NT2/D1 (cell line): ENCODE measurements around the gene ELOVL1.

Source experiments
- DNase-seq: peaks from one replicate; pipeline ENCODE4 v3.0.0-alpha.2; 2011; ENCODE audit warnings: low read depth, low spot score
- H3K27me3 ChIP-seq: 2 replicates; pipeline ENCODE4 v1.6.0; 2011; ENCODE audit warnings: mild to moderate bottlenecking; ENCODE audit not compliant: insufficient read length, insufficient read depth
- H3K36me3 ChIP-seq: 2 replicates; pipeline ENCODE4 v1.6.1; 2011; ENCODE audit warnings: mild to moderate bottlenecking, low read length, mixed read lengths; ENCODE audit not compliant: insufficient read depth, insufficient read length
- H3K4me1 ChIP-seq: 2 replicates; pipeline ENCODE4 v1.5.1; 2011; ENCODE audit not compliant: insufficient read depth, insufficient read length
- H3K4me3 ChIP-seq: 2 replicates; pipeline ENCODE4 v1.5.1; 2011; ENCODE audit warnings: low read depth; ENCODE audit not compliant: insufficient read length
- H3K9ac ChIP-seq: 2 replicates; pipeline ENCODE4 v1.6.0; 2011; ENCODE audit warnings: low read depth; ENCODE audit not compliant: insufficient read length
- H3K9me3 ChIP-seq: 2 replicates; pipeline ENCODE4 v1.5.1; 2011; ENCODE audit warnings: mild to moderate bottlenecking, low read length; ENCODE audit not compliant: insufficient read depth
- SUZ12 ChIP-seq: IDR thresholded peaks from 2 replicates; pipeline ENCODE4 v1.6.1; 2011; ENCODE audit not compliant: insufficient read length, insufficient read depth; ENCODE audit errors: extremely low read depth
- YY1 ChIP-seq: IDR thresholded peaks from 2 replicates; pipeline ENCODE4 v1.6.1; 2011; ENCODE audit not compliant: insufficient read length, insufficient read depth
- ZNF274 ChIP-seq: IDR thresholded peaks from 2 replicates; pipeline ENCODE4 v1.6.1; 2011; ENCODE audit warnings: mild to moderate bottlenecking, low read depth, low read length

Gene ELOVL1

GRCh38 chr1:43315481-43315880 lies 52.3 kb downstream of the ELOVL1 start:
- TF ChIP-seq SUZ12 = no peak
- TF ChIP-seq ZNF274 = no peak
- TF ChIP-seq YY1 = no peak
- no peak for DNase-seq
- Histone ChIP-seq H3K4me3 (no peak overlapping the region), H3K4me1 (peaks cover 8% of the 10 kb centered on the region), H3K9me3 (no peaks in the 10 kb centered on the region), H3K27me3 (no peaks in the 10 kb centered on the region), H3K36me3 (no peaks in the 10 kb centered on the region), H3K9ac (no peak overlapping the region)

DNA sequence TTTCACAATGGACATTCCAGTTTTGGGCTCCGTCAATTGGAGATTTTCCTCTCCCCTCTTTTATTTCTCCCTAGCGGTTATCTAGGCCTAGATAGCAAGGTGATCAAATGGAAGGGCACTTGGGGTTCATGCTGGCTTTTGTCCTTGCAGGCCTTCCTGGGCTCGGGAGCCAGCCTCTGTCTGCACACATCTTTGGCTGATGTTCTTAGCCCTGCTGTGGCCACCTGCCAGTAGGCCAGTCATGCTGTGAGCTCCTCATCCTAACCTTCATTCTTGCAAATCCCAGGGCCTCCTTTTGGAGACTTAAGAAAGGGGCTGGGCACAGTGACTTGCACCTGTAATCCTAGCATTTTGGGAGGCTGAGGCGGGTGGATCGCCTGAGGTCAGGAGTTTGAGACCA lies 53.6 kb downstream of the ELOVL1 start:
- Histone ChIP-seq H3K9ac (no peak overlapping the region), H3K36me3 (no peaks in the 10 kb centered on the region), H3K4me1 (peaks cover 8% of the 10 kb centered on the region), H3K27me3 (no peaks in the 10 kb centered on the region), H3K9me3 (no peaks in the 10 kb centered on the region), H3K4me3 (no peak overlapping the region)
- no peak for TF ChIP-seq ZNF274
- TF ChIP-seq YY1 = no peak
- DNase-seq = no peak

DNA sequence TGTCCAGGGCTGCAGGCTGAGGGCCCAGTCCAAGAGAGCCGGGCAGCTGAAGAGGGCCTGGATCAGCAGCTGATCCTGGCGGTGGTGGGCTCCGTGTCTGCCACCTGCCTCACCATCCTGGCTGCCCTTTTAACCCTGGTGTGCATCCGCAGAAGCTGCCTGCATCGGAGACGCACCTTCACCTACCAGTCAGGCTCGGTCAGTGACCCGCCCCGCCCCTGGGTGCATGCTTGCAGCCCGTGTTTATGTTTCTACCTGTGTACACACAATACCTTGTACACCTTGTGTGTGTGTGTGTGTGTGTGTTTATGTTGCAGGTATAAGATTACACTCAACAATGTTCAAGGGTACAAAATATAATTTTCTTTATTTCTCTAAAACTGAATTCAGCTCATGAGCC lies 54.0 kb downstream of the ELOVL1 start:
- TF ChIP-seq YY1 (no peak), SUZ12 (no peak), ZNF274 (no peak)
- no peak overlapping the region for H3K4me3 ChIP-seq
- no peaks in the 10 kb centered on the region for H3K9me3 ChIP-seq
- no peak overlapping the region for H3K9ac ChIP-seq
- no peaks in the 10 kb centered on the region for H3K36me3 ChIP-seq
- peaks cover 8% of the 10 kb centered on the region for H3K4me1 ChIP-seq
- no peaks in the 10 kb centered on the region for H3K27me3 ChIP-seq
- DNase-seq = no peak
